A549 (cell line): ENCODE results near the gene SYT1. TPM values are rescaled to one million over a fixed set of nuclear protein-coding genes. Genes with fewer than 3 reads are reported as not detected.

Source experiments
- ATAC-seq, 2 experiments: fragments of 200-7000 bp in 1 of 2; fragments of >200 bp in 1 of 2; cut with Nextera tagmentation in 1 of 2; cut with Tn5 transposase in 1 of 2; 3 replicates each; pipeline versions ENCODE4 v1.8.0 to v1.9.1; 2018 to 2020; ENCODE audit warnings: mild to moderate bottlenecking in 1 of 2, moderate library complexity in 1 of 2
- CTCF ChIA-PET: fragments of 300-600 bp; sonication (Branson Sonifier 250); formaldehyde crosslinking; extraction: SDS; loops from one replicate; lab custom pipeline; 2021; ENCODE audit warnings: antibody characterized with exemption, inconsistent platforms; lab: Yijun Ruan, JAX
- POLR2A ChIA-PET: fragments of 350-600 bp; formaldehyde crosslinking; extraction: SDS; loops from one replicate; lab custom pipeline; 2021; ENCODE audit warnings: antibody characterized with exemption, inconsistent platforms; lab: Yijun Ruan, JAX
- DNase-seq, 2 experiments: peaks; one replicate each; pipeline versions ENCODE4 v3.0.0 to v3.0.0-alpha.2; 2011 to 2016; ENCODE audit warnings: low read depth in 1 of 2, low spot score in 1 of 2
- FAIRE-seq: peaks from 2 replicates; lab custom pipeline; 2011; peaks lifted over from hg19 to GRCh38; lab: Jason Lieb, UNC
- H3K27ac ChIP-seq, 2 experiments: fragments of >200 bp; sonication (Bioruptor Twin); formaldehyde crosslinking; 3 replicates each; pipeline ENCODE4 v1.5.1; 2016 to 2017
- H3K4me1 ChIP-seq: fragments of >200 bp; sonication (Bioruptor Twin); formaldehyde crosslinking; 3 replicates; pipeline ENCODE4 v1.6.1; 2016
- H3K4me2 ChIP-seq: fragments of >200 bp; sonication (Bioruptor Twin); formaldehyde crosslinking; 3 replicates; pipeline ENCODE4 v1.6.1; 2016
- H3K4me3 ChIP-seq: fragments of >200 bp; sonication (Bioruptor Twin); formaldehyde crosslinking; 3 replicates; pipeline ENCODE4 v1.5.1; 2016
- H3K9me3 ChIP-seq: fragments of >200 bp; sonication (Bioruptor Twin); formaldehyde crosslinking; 3 replicates; pipeline ENCODE4 v1.6.1; 2016
- BHLHE40 ChIP-seq: IDR thresholded peaks from 2 replicates; pipeline ENCODE4 v1.6.1; 2012; ENCODE audit warnings: low read depth, low read length, inconsistent platforms
- CBX8 ChIP-seq: fragments of 200-600 bp; sonication (generic); IDR thresholded peaks from 2 replicates; pipeline ENCODE4 v1.6.1; 2016
- EHMT2 ChIP-seq: fragments of 200-600 bp; sonication (generic); IDR thresholded peaks from 2 replicates; pipeline ENCODE4 v1.6.1; 2016; ENCODE audit warnings: antibody characterized with exemption, low read depth, mild to moderate bottlenecking, moderate library complexity
- ESRRA ChIP-seq: fragments of 150-350 bp; IDR thresholded peaks from 2 replicates; pipeline ENCODE4 v1.6.1; 2014; ENCODE audit warnings: mild to moderate bottlenecking, low read length, borderline replicate concordance
- HOXA7 ChIP-seq: fragments of 250-450 bp; sonication (Bioruptor Pico); IDR thresholded peaks from 2 replicates; pipeline ENCODE4 v1.5.0; 2020; ENCODE audit warnings: mild to moderate bottlenecking, moderate library complexity
- HOXB13 ChIP-seq: fragments of 250-450 bp; sonication (Bioruptor Pico); IDR thresholded peaks from 2 replicates; pipeline ENCODE4 v1.5.0; 2020; ENCODE audit warnings: low read depth, mild to moderate bottlenecking, moderate library complexity
- HOXB5 ChIP-seq: fragments of 250-450 bp; sonication (Bioruptor Pico); IDR thresholded peaks from 2 replicates; pipeline ENCODE4 v1.5.0; 2020; ENCODE audit warnings: mild to moderate bottlenecking, moderate library complexity
- JUNB ChIP-seq: fragments of >200 bp; sonication (Bioruptor Twin); formaldehyde crosslinking; IDR thresholded peaks from 2 replicates; pipeline ENCODE4 v1.6.1; 2016
- KDM5A ChIP-seq: fragments of 200-600 bp; sonication (generic); IDR thresholded peaks from 2 replicates; pipeline ENCODE4 v1.6.1; 2016; ENCODE audit warnings: antibody characterized with exemption, mild to moderate bottlenecking
- MAFK ChIP-seq: fragments of 450-650 bp; IDR thresholded peaks from 2 replicates; pipeline ENCODE4 v1.6.1; 2014; ENCODE audit not compliant: partially characterized antibody
- MAZ ChIP-seq: fragments of 150-350 bp; IDR thresholded peaks from 2 replicates; pipeline ENCODE4 v1.6.1; 2014; ENCODE audit warnings: antibody characterized with exemption, low read depth, low read length, borderline replicate concordance
- NFE2L2 ChIP-seq: fragments of 150-350 bp; conservative IDR thresholded peaks from 2 replicates; pipeline ENCODE4 v1.6.1; 2014; ENCODE audit warnings: low read length
- POLR2A ChIP-seq: IDR thresholded peaks from 2 replicates; pipeline ENCODE4 v1.6.1; 2012; ENCODE audit warnings: mild to moderate bottlenecking, low read length
- SMC3 ChIP-seq: fragments of >200 bp; sonication (Bioruptor Twin); formaldehyde crosslinking; IDR thresholded peaks from 3 replicates; pipeline ENCODE4 v1.6.1; 2018; ENCODE audit warnings: inconsistent platforms
- TP53 ChIP-seq: fragments of 250-450 bp; sonication (Bioruptor Pico); IDR thresholded peaks from 2 replicates; pipeline ENCODE4 v1.5.0; 2021; ENCODE audit warnings: mild to moderate bottlenecking, moderate library complexity
- ZNF302 ChIP-seq: fragments of 250-450 bp; sonication (Bioruptor Pico); IDR thresholded peaks from 2 replicates; pipeline ENCODE4 v1.9.0; 2021; ENCODE audit warnings: inconsistent platforms, mild to moderate bottlenecking, moderate library complexity
- WGBS: methylation state at CpG from one replicate; pipeline ENCODE4 v1.1.6; 2017; ENCODE audit errors: missing lambda C conversion rate; 5-methylcytosine and 5-hydroxymethylcytosine counted together
- polyA plus RNA-seq, 4 experiments: library from polyadenylated mRNA; depleted of rRNA in 3 of 4; stranded (reverse); fragments of >200 nt; fragmentation: RNase III in 1 of 4; extraction: RNeasy Plus Mini Kit Qiagen cat#74134 plus additional on column Dnase treatment in 1 of 4; gene quantifications; 2 replicates in 3 of 4; 3 replicates in 1 of 4; pipeline ENCODE4 v1.2.3, GENCODE V29; 2011 to 2017
- TF ChIP-seq, protein P1 (sequence below): IDR thresholded peaks from 2 replicates; pipeline ENCODE4 v1.6.1; 2012
- TF ChIP-seq, protein P2 (sequence below): fragments of 250-450 bp; sonication (Bioruptor Pico); IDR thresholded peaks from 2 replicates; pipeline ENCODE4 v1.5.0; 2021; ENCODE audit warnings: mild to moderate bottlenecking, moderate library complexity, borderline replicate concordance
- TF ChIP-seq, protein P3 (sequence below): fragments of >200 bp; sonication (Bioruptor Twin); formaldehyde crosslinking; IDR thresholded peaks from 3 replicates; pipeline ENCODE4 v1.6.1; 2016

Gene SYT1
- polyA plus RNA-seq, 2 of the 4 experiments (the other 2 are of a cell fraction) = 11.7 to 39.6 TPM

DNA sequence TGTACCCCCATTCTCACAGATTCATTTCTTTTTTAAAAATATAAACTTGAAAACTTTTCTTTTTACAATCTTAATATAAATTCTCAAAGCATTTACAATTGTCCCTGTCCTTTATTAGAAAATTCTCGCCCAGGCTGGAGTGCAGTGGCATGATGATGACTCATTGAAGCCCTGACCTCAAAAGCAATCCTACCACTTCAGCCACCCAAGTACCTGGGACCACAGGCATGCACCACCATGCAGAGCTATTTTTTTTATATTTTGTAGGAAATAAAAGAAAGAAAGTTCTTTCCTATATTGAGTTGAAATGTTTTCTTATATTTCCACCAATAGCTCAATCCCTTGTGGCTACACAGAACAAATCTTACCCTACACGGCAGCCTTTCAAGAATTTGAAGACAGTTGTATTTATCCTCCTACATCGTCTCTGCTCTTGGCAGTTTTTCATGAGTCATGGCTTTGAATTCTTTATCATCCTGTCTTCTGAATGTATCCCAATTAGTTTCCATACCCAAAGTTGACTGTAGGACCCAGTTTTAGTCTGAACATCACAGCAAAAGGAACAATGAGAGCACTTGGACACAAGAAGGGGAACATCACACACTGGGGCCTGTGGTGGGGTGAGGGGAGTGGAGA lies 52.4 kb downstream of the SYT1 start:
- POLR2A ChIA-PET = no interaction called here
- TF ChIP-seq JUNB (no peak), BHLHE40 (no peak), MAFK (peak; percentile 40), MAZ (no peak), HOXB5 (CRISPR knock-in tag) (no peak)
- TF ChIP-seq, protein P1, sequence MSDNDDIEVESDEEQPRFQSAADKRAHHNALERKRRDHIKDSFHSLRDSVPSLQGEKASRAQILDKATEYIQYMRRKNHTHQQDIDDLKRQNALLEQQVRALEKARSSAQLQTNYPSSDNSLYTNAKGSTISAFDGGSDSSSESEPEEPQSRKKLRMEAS = no peak
- DNase-seq (peak in 1 of 2 experiments; percentile 26), FAIRE-seq (peak; percentile 74), ATAC-seq (peak in 1 of 2 experiments; percentile 58; a peak in 2 of 6 replicates)
- 57% methylated on average over 3 of the region's 3 CpGs for WGBS
- CTCF ChIA-PET = interaction anchor here (1.3 kb wide), 1 partner anchor 90 kb away, joined by 3 read pairs; no protein-coding TSS in a partner anchor
- peaks cover 11% of the 10 kb centered on the region for H3K4me1 ChIP-seq
- H3K4me3 ChIP-seq = no peak overlapping the region
- peak overlapping the region; percentile 13; a peak in 4 of 6 replicates for H3K27ac ChIP-seq
- peak overlapping the region; percentile 7; the same call in 2 of the 3 replicates for H3K4me2 ChIP-seq
- no peaks in the 10 kb centered on the region for H3K9me3 ChIP-seq

DNA sequence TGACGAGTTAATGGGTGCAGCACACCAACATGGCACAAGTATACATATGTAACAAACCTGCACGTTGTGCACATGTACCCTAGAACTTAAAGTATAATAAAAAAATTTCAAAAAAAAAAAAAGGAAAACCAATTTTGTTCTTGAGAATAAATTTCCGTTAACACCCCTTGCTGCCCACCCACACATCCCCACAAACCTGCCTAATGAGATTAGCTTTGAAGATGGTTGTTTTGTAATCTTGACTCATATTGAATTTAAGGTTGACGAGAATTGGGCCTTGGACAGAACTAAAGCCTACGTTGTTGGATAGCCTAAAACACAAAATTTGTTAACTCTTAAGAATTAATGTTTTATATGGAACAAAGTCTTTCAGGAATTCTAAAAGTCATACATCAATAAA lies 52.9 kb downstream of the SYT1 start:
- Histone ChIP-seq H3K27ac (peak overlapping the region in 1 of 2 experiments; percentile 13; a peak in 2 of 6 replicates), H3K4me1 (peaks cover 11% of the 10 kb centered on the region), H3K4me3 (no peak overlapping the region), H3K9me3 (no peaks in the 10 kb centered on the region), H3K4me2 (no peak overlapping the region)
- 74% methylated on average over 5 of the region's 5 CpGs for WGBS
- ATAC-seq = no peak
- no peak for TF ChIP-seq TP53 (CRISPR knock-in tag)
- no peak for TF ChIP-seq NFE2L2
- TF ChIP-seq SMC3 = no peak
- TF ChIP-seq, protein P2, sequence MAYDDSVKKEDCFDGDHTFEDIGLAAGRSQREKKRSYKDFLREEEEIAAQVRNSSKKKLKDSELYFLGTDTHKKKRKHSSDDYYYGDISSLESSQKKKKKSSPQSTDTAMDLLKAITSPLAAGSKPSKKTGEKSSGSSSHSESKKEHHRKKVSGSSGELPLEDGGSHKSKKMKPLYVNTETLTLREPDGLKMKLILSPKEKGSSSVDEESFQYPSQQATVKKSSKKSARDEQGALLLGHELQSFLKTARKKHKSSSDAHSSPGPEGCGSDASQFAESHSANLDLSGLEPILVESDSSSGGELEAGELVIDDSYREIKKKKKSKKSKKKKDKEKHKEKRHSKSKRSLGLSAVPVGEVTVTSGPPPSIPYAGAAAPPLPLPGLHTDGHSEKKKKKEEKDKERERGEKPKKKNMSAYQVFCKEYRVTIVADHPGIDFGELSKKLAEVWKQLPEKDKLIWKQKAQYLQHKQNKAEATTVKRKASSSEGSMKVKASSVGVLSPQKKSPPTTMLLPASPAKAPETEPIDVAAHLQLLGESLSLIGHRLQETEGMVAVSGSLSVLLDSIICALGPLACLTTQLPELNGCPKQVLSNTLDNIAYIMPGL = no peak
- no peak for TF ChIP-seq ESRRA
- no peak for FAIRE-seq
- ChIA-PET POLR2A (no interaction called here), CTCF (no interaction called here)
- no peak for DNase-seq

DNA sequence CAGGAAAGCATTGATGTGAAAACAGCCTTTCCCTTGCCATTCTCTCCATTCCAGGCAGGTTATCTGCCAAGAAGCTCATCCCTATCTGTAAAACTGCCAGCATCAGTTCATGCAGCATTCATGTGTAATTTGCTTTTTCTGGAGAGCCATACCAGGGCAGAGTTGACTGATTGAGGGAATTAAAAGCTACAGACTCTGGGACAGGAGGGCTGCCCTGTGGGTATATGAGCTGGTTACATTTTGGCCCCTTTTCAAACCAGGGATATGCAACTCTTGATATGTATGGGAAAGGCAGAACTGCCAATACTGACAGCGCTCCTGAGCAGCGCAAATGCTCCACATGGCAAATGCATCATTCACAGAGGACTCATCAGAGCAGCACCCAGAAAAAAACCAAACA lies 53.7 kb downstream of the SYT1 start:
- FAIRE-seq (no peak), ATAC-seq (no peak), DNase-seq (no peak)
- Histone ChIP-seq H3K4me3 (no peak overlapping the region), H3K9me3 (no peaks in the 10 kb centered on the region), H3K27ac (0 out of 6 replicates have a peak overlapping the region, but pooled peaks of 1 of the 2 experiments have one; percentile 27), H3K4me2 (no peak overlapping the region), H3K4me1 (peaks cover 11% of the 10 kb centered on the region)
- WGBS = 92% methylated on average over 2 of the region's 2 CpGs
- TF ChIP-seq HOXB5 (CRISPR knock-in tag) = no peak
- no peak for TF ChIP-seq KDM5A
- no peak for TF ChIP-seq MAFK
- TF ChIP-seq ZNF302 = no peak
- no peak for TF ChIP-seq EHMT2
- TF ChIP-seq, protein P1 = no peak
- no peak for TF ChIP-seq POLR2A
- TF ChIP-seq HOXB13 = no peak
- TF ChIP-seq CBX8 = no peak
- TF ChIP-seq, protein P3, sequence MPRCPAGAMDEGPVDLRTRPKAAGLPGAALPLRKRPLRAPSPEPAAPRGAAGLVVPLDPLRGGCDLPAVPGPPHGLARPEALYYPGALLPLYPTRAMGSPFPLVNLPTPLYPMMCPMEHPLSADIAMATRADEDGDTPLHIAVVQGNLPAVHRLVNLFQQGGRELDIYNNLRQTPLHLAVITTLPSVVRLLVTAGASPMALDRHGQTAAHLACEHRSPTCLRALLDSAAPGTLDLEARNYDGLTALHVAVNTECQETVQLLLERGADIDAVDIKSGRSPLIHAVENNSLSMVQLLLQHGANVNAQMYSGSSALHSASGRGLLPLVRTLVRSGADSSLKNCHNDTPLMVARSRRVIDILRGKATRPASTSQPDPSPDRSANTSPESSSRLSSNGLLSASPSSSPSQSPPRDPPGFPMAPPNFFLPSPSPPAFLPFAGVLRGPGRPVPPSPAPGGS = no peak
- no peak for TF ChIP-seq HOXA7 (CRISPR knock-in tag)
- ChIA-PET CTCF (no interaction called here), POLR2A (no interaction called here)
